ENCODE measurements around the gene LRRC15. TPM values are rescaled to one million over a fixed set of nuclear protein-coding genes. Genes with fewer than 3 reads are reported as not detected.

Gene LRRC15
- total and polyA plus RNA-seq, 2 experiments from 2014 or later: 0.05 to 0.14 TPM

- no peaks in the 10 kb centered on the region for H3K27me3 ChIP-seq (ENCODE audit: insufficient read depth)
- DNase-seq (ENCODE audit: low spot score) (no peak), ATAC-seq (no peak)
- H3K4me3 Mint-ChIP-seq: no peak overlapping the region
- H3K27ac Mint-ChIP-seq: no peak overlapping the region
- H3K4me2 ChIP-seq: no peak overlapping the region
- H3K4me3 ChIP-seq: no peak overlapping the region
- H3K27me3 Mint-ChIP-seq (ENCODE audit: insufficient read depth, low read depth, poor library complexity): peaks cover 28% of the 10 kb centered on the region
- peaks cover 47% of the 10 kb centered on the region for H3K4me1 Mint-ChIP-seq
- peaks cover 24% of the 10 kb centered on the region for H3K4me1 ChIP-seq (ENCODE audit: insufficient read depth)
- no peak overlapping the region for H3K27ac ChIP-seq (ENCODE audit: low read depth)
- no peaks in the 10 kb centered on the region for H3K9me3 Mint-ChIP-seq
- no peak overlapping the region for H2AFZ ChIP-seq
- no peaks in the 10 kb centered on the region for H4K20me1 ChIP-seq (replicated peaks; ENCODE audit: insufficient read depth)
- H3K9me2 ChIP-seq (ENCODE audit: insufficient read depth): no peaks in the 10 kb centered on the region
- H3K36me3 ChIP-seq (ENCODE audit: insufficient read depth): no peaks in the 10 kb centered on the region
- H3K79me2 ChIP-seq (replicated peaks; ENCODE audit: insufficient read depth): no peaks in the 10 kb centered on the region
- no peaks in the 10 kb centered on the region for H3K36me3 Mint-ChIP-seq (ENCODE audit: low read depth)
- TF ChIP-seq REST (IDR thresholded peaks at IDR 0.05; ENCODE audit: unreplicated experiment) (no peak), POLR2AphosphoS5 (IDR thresholded peaks at IDR 0.05; ENCODE audit: low read depth) (no peak), STAT1 (IDR thresholded peaks at IDR 0.05; ENCODE audit: unreplicated experiment) (no peak)
- no peaks in the 10 kb centered on the region for H3F3A ChIP-seq (replicated peaks; ENCODE audit: low read depth)
Observed at GRCh38 chr3:194373028-194373427, 3.5 kb upstream of the LRRC15 start.

GRCh38 chr3:194370753-194371152 lies 1.2 kb upstream of the LRRC15 start:
- H2AFZ ChIP-seq: 0 out of 2 replicates have a peak overlapping the region, but pooled peaks have one; percentile 18
- no peak overlapping the region for H3K27ac ChIP-seq (ENCODE audit: low read depth)
- H3K36me3 ChIP-seq (ENCODE audit: insufficient read depth): no peaks in the 10 kb centered on the region
- no peaks in the 10 kb centered on the region for H3F3A ChIP-seq (replicated peaks; ENCODE audit: low read depth)
- H4K20me1 ChIP-seq (replicated peaks; ENCODE audit: insufficient read depth): no peaks in the 10 kb centered on the region
- ATAC-seq (no peak), DNase-seq (ENCODE audit: low spot score) (no peak)
- no peaks in the 10 kb centered on the region for H3K79me2 ChIP-seq (replicated peaks; ENCODE audit: insufficient read depth)
- no peaks in the 10 kb centered on the region for H3K9me2 ChIP-seq (ENCODE audit: insufficient read depth)
- H3K27ac Mint-ChIP-seq: peak overlapping the region; percentile 66; the same call in 1 of the 2 replicates
- H3K4me3 Mint-ChIP-seq: no peak overlapping the region; the same call in 2 of the 3 replicates
- no peak overlapping the region for H3K4me3 ChIP-seq
- no peaks in the 10 kb centered on the region for H3K27me3 ChIP-seq (ENCODE audit: insufficient read depth)
- TF ChIP-seq CREB1 (CRISPR knock-in tag; IDR thresholded peaks at IDR 0.05; ENCODE audit: low read depth) (no peak), JUNB (IDR thresholded peaks at IDR 0.05; ENCODE audit: unreplicated experiment) (no peak), ETS1 (IDR thresholded peaks at IDR 0.05) (no peak), NANOG (IDR thresholded peaks at IDR 0.05; ENCODE audit: borderline replicate concordance) (no peak), POLR2AphosphoS5 (IDR thresholded peaks at IDR 0.05; ENCODE audit: low read depth) (no peak), STAT1 (IDR thresholded peaks at IDR 0.05; ENCODE audit: unreplicated experiment) (no peak), ZNF114 (CRISPR knock-in tag; IDR thresholded peaks at IDR 0.05) (no peak)
- H3K36me3 Mint-ChIP-seq (ENCODE audit: low read depth): no peaks in the 10 kb centered on the region
- no peaks in the 10 kb centered on the region for H3K9me3 Mint-ChIP-seq
- H3K27me3 Mint-ChIP-seq (ENCODE audit: insufficient read depth, low read depth, poor library complexity): peaks cover 28% of the 10 kb centered on the region
- H3K4me1 ChIP-seq (ENCODE audit: insufficient read depth): peaks cover 22% of the 10 kb centered on the region
- H3K4me1 Mint-ChIP-seq: peaks cover 43% of the 10 kb centered on the region
- H3K4me2 ChIP-seq: no peak overlapping the region
